ENCODE results near the gene CHP2.
"Not testable (repeated sequence)": the region's sequence is repeated elsewhere in the genome, so short reads cannot be mapped to it uniquely, and the experiment has no call there.

The CHP2 gene

GRCh38 chr16:23716484-23716883 lies 38.3 kb upstream of the CHP2 start:
- no CpG with 5 or more reads among the region's 5 CpGs for WGBS, 2 donors (ENCODE audit: extremely low coverage in 2 of 2, insufficient read length in 2 of 2, insufficient replicate concordance in 1 of 2)
- no peak overlapping the region for H3K9ac ChIP-seq (ENCODE audit: low read depth, low read length, poor library complexity)
- no peaks in the 10 kb centered on the region for H3K36me3 ChIP-seq (replicated peaks in 1 of 2; ENCODE audit: control insufficient read depth in 2 of 2, insufficient read depth in 2 of 2, low read length in 2 of 2)
- H3K79me1 ChIP-seq (ENCODE audit: low read depth, low read length) = no peaks in the 10 kb centered on the region
- peaks cover 2 to 40% (median 23%) of the 10 kb centered on the region in 3 experiments for H3K27me3 ChIP-seq (ENCODE audit: control insufficient read depth in 3 of 3, insufficient read depth in 3 of 3, low read depth in 1 of 3, low read length in 3 of 3)
- H3K4me2 ChIP-seq (ENCODE audit: insufficient read depth, low read length, poor library complexity, severe bottlenecking) = no peak overlapping the region
- no peak overlapping the region for H3K23ac ChIP-seq (ENCODE audit: low read depth, low read length, poor library complexity)
- H2BK5ac ChIP-seq (ENCODE audit: low read length) = no peak overlapping the region
- H3K4me1 ChIP-seq (ENCODE audit: control insufficient read depth in 2 of 2, insufficient read depth in 1 of 2, low read depth in 1 of 2, low read length in 2 of 2) = no peaks in the 10 kb centered on the region
- H2AK5ac ChIP-seq (ENCODE audit: low read depth, low read length) = no peak overlapping the region
- H2BK12ac ChIP-seq (ENCODE audit: low read length) = no peak overlapping the region
- H2BK120ac ChIP-seq (ENCODE audit: low read depth, low read length) = no peak overlapping the region
- H3K18ac ChIP-seq (ENCODE audit: low read length) = no peak overlapping the region
- H3K4me3 ChIP-seq (ENCODE audit: low read length in 2 of 2) = no peak overlapping the region
- H2BK15ac ChIP-seq (ENCODE audit: low read length) = no peak overlapping the region
- no peak overlapping the region for H3K4ac ChIP-seq (ENCODE audit: low read length)
- H3K27ac ChIP-seq (replicated peaks; ENCODE audit: low read length) = no peak overlapping the region
- no peak overlapping the region for H4K8ac ChIP-seq (ENCODE audit: low read depth, low read length)
- no peak overlapping the region for H4K91ac ChIP-seq (ENCODE audit: low read depth, low read length, poor library complexity)
- no peak for DNase-seq (ENCODE audit: low spot score)
- no peak overlapping the region for H2AFZ ChIP-seq (ENCODE audit: low read length)
- no peak overlapping the region for H3K14ac ChIP-seq (ENCODE audit: low read length)
- H3K9me3 ChIP-seq (replicated peaks in 1 of 2; ENCODE audit: control insufficient read depth in 2 of 2, insufficient read depth in 1 of 2, low read depth in 1 of 2, low read length in 2 of 2) = no peaks in the 10 kb centered on the region

- not testable (repeated sequence) for H3K4me1 ChIP-seq (ENCODE audit: control insufficient read depth in 2 of 2, insufficient read depth in 1 of 2, low read depth in 1 of 2, low read length in 2 of 2); H2BK5ac ChIP-seq (ENCODE audit: low read length); H3K27ac ChIP-seq (replicated peaks; ENCODE audit: low read length); H2BK120ac ChIP-seq (ENCODE audit: low read depth, low read length); H2AK5ac ChIP-seq (ENCODE audit: low read depth, low read length); H3K27me3 ChIP-seq (ENCODE audit: control insufficient read depth in 3 of 3, insufficient read depth in 3 of 3, low read depth in 1 of 3, low read length in 3 of 3); H2AFZ ChIP-seq (ENCODE audit: low read length); H3K4me2 ChIP-seq (ENCODE audit: insufficient read depth, low read length, poor library complexity, severe bottlenecking); H4K8ac ChIP-seq (ENCODE audit: low read depth, low read length); DNase-seq (ENCODE audit: low spot score); H3K9ac ChIP-seq (ENCODE audit: low read depth, low read length, poor library complexity); H3K4ac ChIP-seq (ENCODE audit: low read length); H3K23ac ChIP-seq (ENCODE audit: low read depth, low read length, poor library complexity); H3K4me3 ChIP-seq (ENCODE audit: low read length in 2 of 2); H3K9me3 ChIP-seq (replicated peaks in 1 of 2; ENCODE audit: control insufficient read depth in 2 of 2, insufficient read depth in 1 of 2, low read depth in 1 of 2, low read length in 2 of 2); H3K14ac ChIP-seq (ENCODE audit: low read length); H2BK12ac ChIP-seq (ENCODE audit: low read length); H3K79me1 ChIP-seq (ENCODE audit: low read depth, low read length); H3K18ac ChIP-seq (ENCODE audit: low read length); H4K91ac ChIP-seq (ENCODE audit: low read depth, low read length, poor library complexity); H2BK15ac ChIP-seq (ENCODE audit: low read length); H3K36me3 ChIP-seq (replicated peaks in 1 of 2; ENCODE audit: control insufficient read depth in 2 of 2, insufficient read depth in 2 of 2, low read length in 2 of 2)
- WGBS, 2 donors (ENCODE audit: extremely low coverage in 2 of 2, insufficient read length in 2 of 2, insufficient replicate concordance in 1 of 2) = no CpG with 5 or more reads among the region's 9 CpGs
Observed at GRCh38 chr16:23722613-23723240, 32.1 kb upstream of the CHP2 start.

GRCh38 chr16:23724096-23724784 lies 30.6 kb upstream of the CHP2 start:
- Histone ChIP-seq H4K8ac (ENCODE audit: low read depth, low read length) (no peak overlapping the region), H3K9me3 (replicated peaks in 1 of 2; ENCODE audit: control insufficient read depth in 2 of 2, insufficient read depth in 1 of 2, low read depth in 1 of 2, low read length in 2 of 2) (no peaks in the 10 kb centered on the region), H3K14ac (ENCODE audit: low read length) (no peak overlapping the region), H3K4ac (ENCODE audit: low read length) (no peak overlapping the region), H3K23ac (ENCODE audit: low read depth, low read length, poor library complexity) (no peak overlapping the region), H2AK5ac (ENCODE audit: low read depth, low read length) (no peak overlapping the region), H2BK5ac (ENCODE audit: low read length) (no peak overlapping the region), H3K36me3 (replicated peaks in 1 of 2; ENCODE audit: control insufficient read depth in 2 of 2, insufficient read depth in 2 of 2, low read length in 2 of 2) (no peaks in the 10 kb centered on the region), H3K4me2 (ENCODE audit: insufficient read depth, low read length, poor library complexity, severe bottlenecking) (no peak overlapping the region), H2BK12ac (ENCODE audit: low read length) (no peak overlapping the region), H3K4me3 (ENCODE audit: low read length in 2 of 2) (no peak overlapping the region), H2BK120ac (ENCODE audit: low read depth, low read length) (no peak overlapping the region), H3K4me1 (ENCODE audit: control insufficient read depth in 2 of 2, insufficient read depth in 1 of 2, low read depth in 1 of 2, low read length in 2 of 2) (no peaks in the 10 kb centered on the region), H3K18ac (ENCODE audit: low read length) (no peak overlapping the region), H3K27ac (replicated peaks; ENCODE audit: low read length) (no peak overlapping the region), H3K27me3 (ENCODE audit: control insufficient read depth in 3 of 3, insufficient read depth in 3 of 3, low read depth in 1 of 3, low read length in 3 of 3) (no peaks in the 10 kb centered on the region), H3K79me1 (ENCODE audit: low read depth, low read length) (no peaks in the 10 kb centered on the region), H2BK15ac (ENCODE audit: low read length) (no peak overlapping the region), H4K91ac (ENCODE audit: low read depth, low read length, poor library complexity) (no peak overlapping the region), H2AFZ (ENCODE audit: low read length) (no peak overlapping the region), H3K9ac (ENCODE audit: low read depth, low read length, poor library complexity) (no peak overlapping the region)
- no peak for DNase-seq (ENCODE audit: low spot score)
- WGBS, 2 donors (ENCODE audit: extremely low coverage in 2 of 2, insufficient read length in 2 of 2, insufficient replicate concordance in 1 of 2) = no CpG with 5 or more reads among the region's 8 CpGs

- Histone ChIP-seq H3K27ac (replicated peaks; ENCODE audit: low read length) (no peak overlapping the region), H3K36me3 (replicated peaks in 1 of 2; ENCODE audit: control insufficient read depth in 2 of 2, insufficient read depth in 2 of 2, low read length in 2 of 2) (no peaks in the 10 kb centered on the region), H4K91ac (ENCODE audit: low read depth, low read length, poor library complexity) (no peak overlapping the region), H3K79me1 (ENCODE audit: low read depth, low read length) (no peaks in the 10 kb centered on the region), H4K8ac (ENCODE audit: low read depth, low read length) (no peak overlapping the region), H3K14ac (ENCODE audit: low read length) (no peak overlapping the region), H3K4me1 (ENCODE audit: control insufficient read depth in 2 of 2, insufficient read depth in 1 of 2, low read depth in 1 of 2, low read length in 2 of 2) (no peaks in the 10 kb centered on the region), H3K23ac (ENCODE audit: low read depth, low read length, poor library complexity) (no peak overlapping the region), H3K9me3 (replicated peaks in 1 of 2; ENCODE audit: control insufficient read depth in 2 of 2, insufficient read depth in 1 of 2, low read depth in 1 of 2, low read length in 2 of 2) (no peaks in the 10 kb centered on the region), H2AFZ (ENCODE audit: low read length) (no peak overlapping the region), H2BK15ac (ENCODE audit: low read length) (no peak overlapping the region), H2AK5ac (ENCODE audit: low read depth, low read length) (no peak overlapping the region), H2BK5ac (ENCODE audit: low read length) (no peak overlapping the region), H3K18ac (ENCODE audit: low read length) (no peak overlapping the region), H2BK12ac (ENCODE audit: low read length) (no peak overlapping the region), H3K4ac (ENCODE audit: low read length) (no peak overlapping the region), H2BK120ac (ENCODE audit: low read depth, low read length) (no peak overlapping the region), H3K27me3 (ENCODE audit: control insufficient read depth in 3 of 3, insufficient read depth in 3 of 3, low read depth in 1 of 3, low read length in 3 of 3) (no peaks in the 10 kb centered on the region), H3K4me2 (ENCODE audit: insufficient read depth, low read length, poor library complexity, severe bottlenecking) (no peak overlapping the region), H3K4me3 (ENCODE audit: low read length in 2 of 2) (no peak overlapping the region), H3K9ac (ENCODE audit: low read depth, low read length, poor library complexity) (no peak overlapping the region)
- no CpG with 5 or more reads among the region's 3 CpGs for WGBS, 2 donors (ENCODE audit: extremely low coverage in 2 of 2, insufficient read length in 2 of 2, insufficient replicate concordance in 1 of 2)
- no peak for DNase-seq (ENCODE audit: low spot score)
Observed at GRCh38 chr16:23724785-23725131, 30.1 kb upstream of the CHP2 start.
